GM19452 (cell line): ENCODE data around the gene RANBP6.

Source experiments
- ATAC-seq: cut with Tn5 transposase; IDR thresholded peaks from one replicate; pipeline ENCODE4 v1.9.1; 2021; ENCODE audit not compliant: unreplicated experiment

RANBP6 gene

DNA sequence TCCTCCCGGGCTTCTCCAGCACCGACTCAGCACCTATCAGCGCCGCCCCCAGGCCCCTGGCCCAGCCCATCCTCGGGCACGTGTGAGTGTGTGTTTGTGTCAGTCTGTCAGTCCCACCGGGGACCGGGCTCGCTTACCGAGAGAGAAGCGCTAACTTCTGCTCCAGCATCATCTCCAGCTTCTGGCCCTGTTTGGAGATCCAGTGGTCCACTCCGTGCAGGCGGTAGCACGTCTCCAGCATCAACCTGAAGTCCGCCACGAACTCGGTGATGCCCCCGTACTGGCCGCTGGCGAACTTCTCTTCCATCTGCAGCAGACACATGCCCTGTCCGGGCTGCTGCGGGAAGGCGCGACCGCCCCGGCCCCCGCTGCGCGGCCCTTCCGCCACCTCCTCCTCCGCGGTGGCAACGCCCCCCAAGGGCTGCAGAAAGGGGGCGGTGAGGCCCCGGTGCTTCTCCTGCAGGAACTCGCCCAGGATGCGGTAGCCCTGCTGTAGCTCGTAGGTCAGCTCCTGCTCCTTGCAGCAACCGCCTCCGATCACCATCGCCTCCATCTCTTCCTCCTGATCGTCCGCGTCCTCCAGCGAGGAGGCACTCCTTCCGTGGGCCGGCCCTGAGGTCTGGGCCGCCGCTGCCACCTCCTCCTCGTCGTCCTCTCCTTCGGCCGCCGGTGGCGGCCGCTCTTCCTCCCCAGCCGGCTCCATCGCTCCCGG is 8.2 kb downstream of the RANBP6 start:
- ATAC-seq = peak; percentile 65

DNA sequence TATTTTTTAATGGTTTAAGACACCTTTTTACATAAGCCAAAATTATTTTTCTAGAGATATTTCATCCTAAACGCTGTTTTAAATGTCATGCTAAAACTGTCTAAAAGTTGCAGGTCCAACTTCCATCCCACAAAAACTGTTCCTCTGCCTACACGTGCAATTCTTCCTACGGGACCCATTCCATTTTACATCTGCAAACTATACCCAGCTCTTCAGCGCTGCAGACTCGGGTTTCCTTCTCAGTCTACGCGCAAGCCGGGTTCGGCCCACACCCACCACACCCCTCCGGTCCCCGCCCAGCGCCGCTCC is 8.7 kb downstream of the RANBP6 start:
- no peak for ATAC-seq

DNA sequence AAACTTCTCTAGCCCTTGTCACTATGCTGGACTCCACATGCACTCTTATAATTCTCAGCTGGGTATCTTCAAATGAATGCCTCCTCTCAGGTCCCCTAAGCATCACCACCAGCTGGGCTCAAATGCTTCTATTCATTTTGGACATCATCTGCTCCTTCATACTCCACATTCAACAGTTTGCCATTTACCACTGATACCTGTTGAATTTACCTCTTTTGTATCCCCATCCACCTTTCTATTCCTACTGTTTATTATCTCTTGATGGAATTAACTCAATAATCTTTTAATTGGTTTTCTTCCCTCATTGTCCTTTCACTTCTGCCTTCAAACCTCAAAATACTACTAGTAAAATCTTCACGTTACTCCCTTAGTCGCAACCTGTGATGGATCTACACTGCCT is 14.5 kb downstream of the RANBP6 start:
- no peak for ATAC-seq

DNA sequence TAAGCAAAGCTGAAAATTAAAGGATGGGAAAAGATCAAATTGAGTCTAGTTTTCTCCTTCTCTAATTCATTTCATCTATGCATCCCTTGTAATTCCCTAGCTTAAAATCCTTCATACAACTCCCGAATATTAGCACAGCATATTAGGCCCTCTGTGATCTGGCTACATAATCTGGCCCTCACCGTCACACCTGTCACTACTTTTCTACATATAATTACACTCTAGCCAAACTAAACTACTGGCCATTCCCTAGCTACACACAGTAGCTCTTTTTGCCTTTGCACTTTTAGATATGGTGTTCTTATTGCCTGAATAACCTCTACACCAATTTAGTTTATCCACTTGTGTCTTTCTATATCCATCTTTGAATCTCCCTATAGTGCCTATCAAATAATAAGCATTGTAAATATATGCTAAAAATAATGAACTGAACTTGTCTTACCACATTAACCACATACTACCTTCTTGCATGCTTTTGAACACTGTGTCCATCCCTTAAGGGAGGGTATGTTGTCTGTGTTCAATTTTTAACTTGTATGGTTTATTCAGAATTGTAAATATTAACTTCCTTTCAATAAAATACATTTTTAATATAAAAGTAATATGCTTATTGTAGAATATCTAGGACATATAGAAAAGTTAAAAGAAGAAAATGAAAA is 15.9 kb downstream of the RANBP6 start:
- ATAC-seq = no peak

GRCh38 chr9:5994493-5994892 is 20.9 kb downstream of the RANBP6 start:
- ATAC-seq = no peak

GRCh38 chr9:5988265-5988664 is 27.2 kb downstream of the RANBP6 start:
- ATAC-seq = no peak

- ATAC-seq = no peak
Measured at GRCh38 chr9:5983042-5983441, 32.4 kb downstream of the RANBP6 start.

DNA sequence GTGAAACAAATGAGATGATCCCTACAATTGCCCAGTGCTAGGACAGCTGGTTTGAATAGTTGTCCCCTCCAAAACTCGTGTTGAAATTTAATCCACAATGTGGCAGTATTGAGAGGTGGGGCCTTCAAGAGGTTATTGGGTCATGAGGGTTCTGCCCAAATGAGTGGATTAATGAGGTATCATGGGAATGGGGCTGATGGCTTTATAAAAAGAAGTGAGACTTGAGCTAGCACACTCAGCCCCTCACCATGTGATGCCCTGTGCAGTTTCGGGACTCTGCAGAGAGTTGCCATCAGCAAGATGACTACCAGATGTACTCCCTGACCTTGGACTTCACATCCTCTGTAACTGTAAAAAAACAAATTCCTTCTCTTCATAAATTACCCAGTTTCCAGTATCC is 33.1 kb downstream of the RANBP6 start:
- ATAC-seq = no peak

DNA sequence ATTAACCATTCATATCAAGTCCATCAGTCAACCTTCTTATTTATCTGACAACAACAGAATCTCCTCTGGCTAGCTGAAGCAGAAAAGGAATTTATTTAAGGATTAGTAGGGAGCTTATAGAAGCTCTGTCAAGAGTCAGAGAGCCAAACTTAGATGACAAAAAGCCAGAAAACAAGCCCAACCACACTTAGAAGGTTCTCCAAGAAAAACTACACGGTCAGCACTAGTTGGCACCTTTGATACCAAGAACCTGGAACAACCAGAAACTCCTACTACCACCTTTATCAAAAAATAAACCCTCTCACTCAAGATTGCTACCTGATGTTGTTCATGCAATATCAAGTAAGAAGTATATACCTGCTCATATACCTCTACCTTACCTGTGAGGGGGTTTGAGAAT is 36.9 kb downstream of the RANBP6 start:
- ATAC-seq = no peak

DNA sequence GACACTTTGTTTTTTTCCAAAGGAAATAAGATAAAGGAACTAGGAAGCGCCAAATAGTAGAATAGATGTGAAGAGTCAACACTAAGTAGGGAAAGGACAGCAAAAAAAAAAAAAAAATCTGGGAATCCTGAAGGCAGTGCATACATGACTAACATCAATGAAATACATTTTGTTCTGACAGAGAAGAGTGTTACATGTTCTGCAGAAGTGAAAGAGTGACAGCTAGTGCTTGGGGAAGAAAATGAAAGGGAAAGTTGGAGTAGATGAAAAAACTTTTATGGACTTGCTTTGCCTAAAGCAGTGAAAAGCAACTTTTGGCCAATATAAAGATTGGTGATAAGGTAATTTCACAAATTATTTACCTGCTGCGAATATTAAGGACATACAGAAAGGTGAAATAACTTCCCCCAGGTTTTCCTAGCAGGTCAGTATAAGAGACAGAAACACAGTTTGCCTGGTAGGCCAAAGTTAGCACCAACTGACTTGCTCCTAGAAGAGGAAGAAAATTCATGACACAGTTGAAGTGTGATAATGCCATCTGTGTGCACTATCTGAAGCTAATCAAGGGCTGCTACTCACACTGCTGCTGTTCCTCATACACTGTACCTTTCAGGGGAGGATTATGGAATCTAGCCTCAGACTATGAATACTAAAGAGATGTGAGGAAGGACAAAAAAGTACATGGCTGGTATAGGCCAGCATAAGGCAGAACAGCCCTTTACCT is 38.6 kb downstream of the RANBP6 start:
- peak; percentile 76 for ATAC-seq

- ATAC-seq = no peak
Measured at GRCh38 chr9:5971740-5972139, 43.7 kb downstream of the RANBP6 start.
